ENCODE measurements around the gene TOGARAM2. TPM values are rescaled to one million over a fixed set of nuclear protein-coding genes. Genes with fewer than 3 reads are reported as not detected.

Gene TOGARAM2
- total RNA-seq, 1 donor from 2014 or later, result 51.9 TPM

DNA sequence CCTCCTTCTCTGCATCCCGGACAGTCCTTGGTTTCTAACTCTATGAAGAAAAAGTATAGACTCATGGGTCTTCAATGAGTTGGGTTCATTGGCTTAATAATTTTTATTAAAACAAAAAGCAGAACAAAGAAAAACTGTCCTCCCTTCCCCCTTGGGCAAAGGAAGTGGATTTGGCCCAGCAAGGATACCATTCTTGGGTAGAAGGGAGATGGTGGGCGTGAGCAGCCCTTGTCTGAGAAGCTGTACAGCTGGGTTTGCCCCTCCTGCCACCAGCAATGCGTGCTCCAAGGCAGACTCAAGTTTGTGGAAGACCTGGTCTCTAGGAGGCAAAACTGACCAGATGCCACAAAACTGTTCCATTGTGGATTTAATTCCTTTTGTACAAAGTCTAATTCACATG is 80.5 kb downstream of the TOGARAM2 start:
- Histone ChIP-seq H3K4me3 (no peak overlapping the region), H3K27ac (replicated peaks) (no peak overlapping the region), H3K27me3 (ENCODE audit: low read depth) (no peaks in the 10 kb centered on the region), H3K36me3 (no peaks in the 10 kb centered on the region), H3K9me3 (replicated peaks) (no peaks in the 10 kb centered on the region), H3K4me1 (peaks cover 12% of the 10 kb centered on the region)
- DNase-seq, result no peak
- TF ChIP-seq, protein P1, sequence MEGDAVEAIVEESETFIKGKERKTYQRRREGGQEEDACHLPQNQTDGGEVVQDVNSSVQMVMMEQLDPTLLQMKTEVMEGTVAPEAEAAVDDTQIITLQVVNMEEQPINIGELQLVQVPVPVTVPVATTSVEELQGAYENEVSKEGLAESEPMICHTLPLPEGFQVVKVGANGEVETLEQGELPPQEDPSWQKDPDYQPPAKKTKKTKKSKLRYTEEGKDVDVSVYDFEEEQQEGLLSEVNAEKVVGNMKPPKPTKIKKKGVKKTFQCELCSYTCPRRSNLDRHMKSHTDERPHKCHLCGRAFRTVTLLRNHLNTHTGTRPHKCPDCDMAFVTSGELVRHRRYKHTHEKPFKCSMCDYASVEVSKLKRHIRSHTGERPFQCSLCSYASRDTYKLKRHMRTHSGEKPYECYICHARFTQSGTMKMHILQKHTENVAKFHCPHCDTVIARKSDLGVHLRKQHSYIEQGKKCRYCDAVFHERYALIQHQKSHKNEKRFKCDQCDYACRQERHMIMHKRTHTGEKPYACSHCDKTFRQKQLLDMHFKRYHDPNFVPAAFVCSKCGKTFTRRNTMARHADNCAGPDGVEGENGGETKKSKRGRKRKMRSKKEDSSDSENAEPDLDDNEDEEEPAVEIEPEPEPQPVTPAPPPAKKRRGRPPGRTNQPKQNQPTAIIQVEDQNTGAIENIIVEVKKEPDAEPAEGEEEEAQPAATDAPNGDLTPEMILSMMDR (IDR thresholded peaks at IDR 0.05; ENCODE audit: borderline replicate concordance), result no peak
- intact Hi-C loops (cut with micrococcal nuclease), result no loop called here

DNA sequence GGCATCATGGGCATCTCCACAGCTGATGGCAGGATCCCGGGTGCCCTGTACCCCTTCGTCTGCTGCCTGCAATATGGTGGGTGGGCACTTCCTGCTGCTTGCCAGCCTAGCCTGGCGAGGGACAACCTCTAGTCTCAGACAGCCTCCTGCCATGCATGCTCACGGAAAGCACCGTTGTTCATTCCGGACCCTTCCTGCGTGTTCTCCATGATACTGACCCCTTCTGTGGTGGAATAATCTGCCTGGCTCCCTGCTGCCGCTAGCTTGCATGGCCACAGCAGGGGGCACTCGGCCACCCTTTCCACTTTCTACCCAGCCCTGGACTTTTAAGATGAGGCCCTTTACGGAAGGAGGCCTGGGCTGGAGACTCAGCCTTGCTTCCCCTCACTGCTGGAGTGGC is 81.3 kb downstream of the TOGARAM2 start:
- H3K36me3 ChIP-seq, result no peaks in the 10 kb centered on the region
- intact Hi-C loops (cut with micrococcal nuclease), result no loop called here
- TF ChIP-seq, protein P1 (IDR thresholded peaks at IDR 0.05; ENCODE audit: borderline replicate concordance), result no peak
- H3K27me3 ChIP-seq (ENCODE audit: low read depth), result no peaks in the 10 kb centered on the region
- H3K4me3 ChIP-seq, result no peak overlapping the region
- H3K4me1 ChIP-seq, result peaks cover 12% of the 10 kb centered on the region
- no peak for DNase-seq
- H3K9me3 ChIP-seq (replicated peaks), result no peaks in the 10 kb centered on the region
- no peak overlapping the region for H3K27ac ChIP-seq (replicated peaks)

DNA sequence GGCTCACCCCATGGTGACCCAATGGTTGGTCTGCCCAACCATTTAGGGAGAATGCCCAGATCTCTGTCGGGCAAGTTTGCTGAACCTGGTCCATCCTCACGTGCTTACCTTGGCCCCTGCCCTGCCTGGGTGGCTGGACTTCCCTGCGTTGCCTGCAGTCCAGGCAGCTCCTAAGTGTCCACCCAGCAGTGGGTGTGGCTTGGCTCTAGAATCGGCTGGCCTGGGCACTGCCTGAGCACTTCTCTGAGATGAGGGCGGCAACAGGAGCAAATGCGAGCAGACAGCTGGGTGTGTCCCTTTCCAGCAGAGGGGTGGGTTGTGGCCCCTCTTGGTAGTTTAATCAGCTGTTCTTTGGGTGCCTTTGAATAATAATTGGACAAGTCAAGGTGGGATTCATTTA is 82.0 kb downstream of the TOGARAM2 start:
- no peaks in the 10 kb centered on the region for H3K27me3 ChIP-seq (ENCODE audit: low read depth)
- intact Hi-C loops (cut with micrococcal nuclease), result no loop called here
- peaks cover 12% of the 10 kb centered on the region for H3K4me1 ChIP-seq
- H3K36me3 ChIP-seq, result no peaks in the 10 kb centered on the region
- no peak overlapping the region for H3K4me3 ChIP-seq
- no peak overlapping the region for H3K27ac ChIP-seq (replicated peaks)
- H3K9me3 ChIP-seq (replicated peaks), result no peaks in the 10 kb centered on the region
- no peak for DNase-seq
- TF ChIP-seq, protein P1 (IDR thresholded peaks at IDR 0.05; ENCODE audit: borderline replicate concordance), result no peak

DNA sequence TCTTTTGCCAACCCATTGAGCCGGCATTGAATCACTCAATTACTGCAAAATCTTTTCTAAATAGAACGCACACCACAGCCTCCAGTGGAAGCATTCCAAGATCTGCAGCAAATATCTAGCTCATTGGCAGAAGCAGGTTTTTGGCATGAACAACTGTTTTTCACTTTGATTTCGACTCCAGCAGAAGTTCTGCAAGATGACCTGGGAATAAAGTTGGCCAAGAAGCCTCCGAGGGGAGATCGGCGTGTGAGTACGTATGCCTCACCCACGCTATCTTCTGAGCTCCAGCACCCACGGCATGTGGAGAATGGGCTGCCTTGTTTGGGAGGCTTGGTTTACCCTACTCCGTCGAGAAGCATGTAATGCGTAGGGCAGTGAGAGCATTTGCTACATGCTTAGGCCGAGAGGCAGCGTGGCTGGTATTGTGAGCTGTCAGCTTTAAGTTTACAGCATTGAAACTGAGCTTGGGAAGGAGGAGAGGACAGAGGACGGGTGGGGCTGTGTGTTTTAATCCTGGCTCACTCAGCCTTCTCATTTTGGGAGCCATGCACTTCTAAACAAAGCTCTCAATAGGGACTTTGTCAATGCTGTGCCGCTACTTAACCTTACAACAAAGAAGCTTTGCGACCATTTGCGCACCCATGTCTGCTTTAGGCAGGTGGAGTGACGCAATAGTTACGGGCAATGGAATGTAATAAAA is 82.7 kb downstream of the TOGARAM2 start:
- no peak overlapping the region for H3K27ac ChIP-seq (replicated peaks)
- no peak overlapping the region for H3K4me3 ChIP-seq
- DNase-seq, result no peak

DNA sequence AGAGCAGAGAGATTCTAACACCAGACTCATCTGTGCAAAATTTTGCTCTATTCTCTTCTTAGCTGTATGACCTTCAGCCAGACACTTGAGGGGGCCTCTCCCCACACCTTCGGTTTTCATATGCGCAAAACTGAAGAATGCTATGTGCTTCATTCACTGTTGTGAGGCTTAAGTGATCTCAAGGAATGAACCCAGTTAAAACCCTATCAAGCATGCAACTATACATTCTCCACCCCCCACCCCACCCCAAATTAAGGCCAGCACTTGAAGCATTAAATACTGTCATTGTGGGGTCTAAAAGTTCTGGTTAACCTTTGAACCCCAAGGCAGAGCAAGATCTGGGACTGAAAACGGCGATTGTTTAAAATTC is 83.2 kb downstream of the TOGARAM2 start:
- no peaks in the 10 kb centered on the region for H3K27me3 ChIP-seq (ENCODE audit: low read depth)
- H3K4me1 ChIP-seq, result peaks cover 12% of the 10 kb centered on the region
- TF ChIP-seq, protein P1 (IDR thresholded peaks at IDR 0.05; ENCODE audit: borderline replicate concordance), result no peak
- no peak overlapping the region for H3K27ac ChIP-seq (replicated peaks)
- intact Hi-C loops (cut with micrococcal nuclease), result no loop called here
- H3K36me3 ChIP-seq, result no peaks in the 10 kb centered on the region
- H3K4me3 ChIP-seq, result no peak overlapping the region
- H3K9me3 ChIP-seq (replicated peaks), result no peaks in the 10 kb centered on the region
- no peak for DNase-seq

More for the DNA sequence above, 82.7 kb downstream of the TOGARAM2 start:
- TF ChIP-seq, protein P1 (IDR thresholded peaks at IDR 0.05; ENCODE audit: borderline replicate concordance), result no peak
- intact Hi-C loops (cut with micrococcal nuclease), result no loop called here
- Histone ChIP-seq H3K27me3 (ENCODE audit: low read depth) (no peaks in the 10 kb centered on the region), H3K4me1 (peaks cover 12% of the 10 kb centered on the region), H3K9me3 (replicated peaks) (no peaks in the 10 kb centered on the region), H3K36me3 (no peaks in the 10 kb centered on the region)
